22Rv1 (cell line): Measurements from ENCODE around the gene PRSS23.
"Not testable (repeated sequence)": the region's sequence is repeated elsewhere in the genome, so short reads cannot be mapped to it uniquely, and the experiment has no call there.

Experiments used
- H3K27ac ChIP-seq: fragments of 450-650 bp; 2 replicates; pipeline ENCODE4 v1.5.1; 2017
- CTCF ChIP-seq: fragments of 450-650 bp; IDR thresholded peaks from 2 replicates; pipeline ENCODE4 v1.5.1; 2017; ENCODE audit warnings: mild to moderate bottlenecking
- ZFX ChIP-seq: fragments of 450-650 bp; IDR thresholded peaks from 2 replicates; pipeline ENCODE4 v1.6.1; 2017; ENCODE audit warnings: antibody characterized with exemption, borderline replicate concordance

PRSS23 gene

GRCh38 chr11:86765878-86766277 is 34.5 kb upstream of the PRSS23 start:
- H3K27ac ChIP-seq: no peak overlapping the region
- TF ChIP-seq ZFX: no peak
- no peak for TF ChIP-seq CTCF

- no peak overlapping the region for H3K27ac ChIP-seq
- TF ChIP-seq CTCF (no peak), ZFX (no peak)
These were observed 31.1 kb upstream of the PRSS23 start for GRCh38 chr11:86769219-86769618.

- H3K27ac ChIP-seq: not testable (repeated sequence)
These were observed 29.8 kb upstream of the PRSS23 start for GRCh38 chr11:86770473-86771027.

- no peak overlapping the region for H3K27ac ChIP-seq
These were observed 27.3 kb upstream of the PRSS23 start for GRCh38 chr11:86772999-86773398.

GRCh38 chr11:86773513-86774252 is 26.7 kb upstream of the PRSS23 start:
- no peak overlapping the region for H3K27ac ChIP-seq
- TF ChIP-seq CTCF (no peak), ZFX (no peak)

More at GRCh38 chr11:86772999-86773398, 27.3 kb upstream of the PRSS23 start:
- TF ChIP-seq ZFX (no peak), CTCF (no peak)

GRCh38 chr11:86774417-86774816 is 25.9 kb upstream of the PRSS23 start:
- H3K27ac ChIP-seq: no peak overlapping the region
- TF ChIP-seq CTCF (no peak), ZFX (no peak)

GRCh38 chr11:86775361-86775760 is 25.0 kb upstream of the PRSS23 start:
- H3K27ac ChIP-seq: no peak overlapping the region
- TF ChIP-seq ZFX: no peak
- no peak for TF ChIP-seq CTCF
